Pancreas (tissue), 10 donors: ENCODE measurements around the gene GRIP2. TPM values are rescaled to one million over a fixed set of nuclear protein-coding genes. Genes with fewer than 3 reads are reported as not detected.

Source experiments
- ATAC-seq, 4 donors: fragments of 200-7000 bp; cut with Tn5 transposase; one replicate each; pipeline versions ENCODE4 v1.8.0 to v1.9.1; 2020; ENCODE audit warnings: mild to moderate bottlenecking in 4 of 4, moderate library complexity in 4 of 4
- DNase-seq, 6 donors: peaks; one replicate each; pipeline ENCODE4 v3.0.0-alpha.2; 2020
- FAIRE-seq: peaks from 2 replicates; lab custom pipeline; 2012; peaks lifted over from hg19 to GRCh38; lab: Jason Lieb, UNC
- H3K27ac ChIP-seq, 4 donors: fragments of 200-600 bp; sonication (generic); 1 replicate in 3 of 4; 2 replicates in 1 of 4; pipeline versions ENCODE4 v1.5.0 to v1.8.0; 2020
- H3K27me3 ChIP-seq, 4 donors: fragments of 200-600 bp; one replicate each; pipeline ENCODE4 v1.8.0; 2021
- H3K36me3 ChIP-seq, 3 donors: fragments of 200-600 bp; sonication (generic) in 1 of 3; one replicate each; pipeline versions ENCODE4 v1.5.0 to v1.8.0; 2020 to 2021
- H3K4me1 ChIP-seq, 3 donors: fragments of 200-600 bp; one replicate each; pipeline ENCODE4 v1.8.0; 2021
- H3K4me3 ChIP-seq, 4 donors: fragments of 200-600 bp; sonication (generic) in 2 of 4; one replicate each; pipeline versions ENCODE4 v1.5.0 to v1.8.0; 2020 to 2021
- H3K9me3 ChIP-seq, 4 donors: fragments of 200-600 bp; one replicate each; pipeline ENCODE4 v1.8.0; 2021
- CTCF ChIP-seq, 4 donors: fragments of 200-600 bp; sonication (generic) in 3 of 4; IDR thresholded peaks; one replicate each; pipeline versions ENCODE4 v1.5.0 to v1.8.0; 2021; ENCODE audit warnings: antibody characterized with exemption in 4 of 4
- WGBS, 2 donors: extraction: QIAGEN DNeasy Blood & Tissue Kit; methylation state at CpG; one replicate each; pipeline ENCODE4 v1.1.7; 2013; 5-methylcytosine and 5-hydroxymethylcytosine counted together
- intact Hi-C, 3 donors: fragments of 100-400 bp; cut with DNase I; formaldehyde crosslinking; loops; one replicate each; pipeline versions ENCODE4 v1.11.1 to v1.14.2; 2022
- polyA plus RNA-seq, 2 donors: library from polyadenylated mRNA; stranded (reverse); fragments of 200-250 nt; gene quantifications; one replicate each; pipeline ENCODE4 v1.2.3, GENCODE V29; 2013
- total RNA-seq, 6 donors: library from RNA; stranded (reverse); fragmentation: NEBNext Ultra II Directional in 4 of 6; extraction: Animal tissue kit (Norgen Biotek cat#: 25700) in 4 of 6; gene quantifications; one replicate each; pipeline versions ENCODE4 v1.2.1 to v1.2.4, GENCODE V29; 2021 to 2023
- donor health status: healthy with polysubstance abuse.
- donor health status: DM: no; HTN: no; CAD: no; lungs with moderate emphysema.
- donor health status: DM: no; HTN: no; CAD: no.
- donor health status: control.
- donor health status: control.
- donor health status: Bipolar disorder and iron deficiency.
- donor health status: DM: yes; HTN: yes; CAD: no.
- donor health status: DM: no; HTN: no; CAD: no.
- donor health status: DM: no; HTN: no; CAD: no.
- donor health status: DM: yes; HTN: yes; CAD: no.

Gene GRIP2
- total and polyA plus RNA-seq, 8 donors, result 0.16 to 0.94 (median 0.35) TPM

DNA sequence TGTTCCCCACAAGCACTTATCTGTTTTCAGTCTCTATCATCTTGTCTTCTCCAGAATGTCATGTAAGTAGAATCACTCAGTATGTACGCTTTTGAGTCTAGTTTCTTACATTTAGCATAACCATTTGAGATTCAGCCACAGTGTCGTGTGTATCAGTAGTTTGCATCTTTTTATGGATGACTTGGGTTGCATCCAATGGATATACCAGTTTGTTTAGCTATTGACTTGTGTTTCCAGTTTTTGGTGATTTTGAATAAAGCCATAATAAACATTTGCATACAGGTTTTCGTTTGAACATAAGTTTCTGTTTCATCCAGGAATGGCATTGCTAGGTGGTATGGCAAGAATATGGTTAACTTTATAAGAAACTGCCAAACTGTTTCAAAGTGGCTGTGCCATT lies 12.1 kb downstream of the GRIP2 start:
- TF ChIP-seq CTCF (IDR thresholded peaks at IDR 0.05), result no peak
- no peaks in the 10 kb centered on the region for H3K4me1 ChIP-seq
- H3K27ac ChIP-seq, result no peak overlapping the region
- no peak for ATAC-seq
- no peaks in the 10 kb centered on the region for H3K36me3 ChIP-seq
- H3K27me3 ChIP-seq, result no peaks in the 10 kb centered on the region
- FAIRE-seq, result no peak
- 81 to 83% methylated on average over 3 of the region's 3 CpGs for WGBS, 2 donors
- intact Hi-C loops, result no loop called here
- H3K9me3 ChIP-seq, result no peaks in the 10 kb centered on the region
- no peak overlapping the region for H3K4me3 ChIP-seq
- no peak for DNase-seq

DNA sequence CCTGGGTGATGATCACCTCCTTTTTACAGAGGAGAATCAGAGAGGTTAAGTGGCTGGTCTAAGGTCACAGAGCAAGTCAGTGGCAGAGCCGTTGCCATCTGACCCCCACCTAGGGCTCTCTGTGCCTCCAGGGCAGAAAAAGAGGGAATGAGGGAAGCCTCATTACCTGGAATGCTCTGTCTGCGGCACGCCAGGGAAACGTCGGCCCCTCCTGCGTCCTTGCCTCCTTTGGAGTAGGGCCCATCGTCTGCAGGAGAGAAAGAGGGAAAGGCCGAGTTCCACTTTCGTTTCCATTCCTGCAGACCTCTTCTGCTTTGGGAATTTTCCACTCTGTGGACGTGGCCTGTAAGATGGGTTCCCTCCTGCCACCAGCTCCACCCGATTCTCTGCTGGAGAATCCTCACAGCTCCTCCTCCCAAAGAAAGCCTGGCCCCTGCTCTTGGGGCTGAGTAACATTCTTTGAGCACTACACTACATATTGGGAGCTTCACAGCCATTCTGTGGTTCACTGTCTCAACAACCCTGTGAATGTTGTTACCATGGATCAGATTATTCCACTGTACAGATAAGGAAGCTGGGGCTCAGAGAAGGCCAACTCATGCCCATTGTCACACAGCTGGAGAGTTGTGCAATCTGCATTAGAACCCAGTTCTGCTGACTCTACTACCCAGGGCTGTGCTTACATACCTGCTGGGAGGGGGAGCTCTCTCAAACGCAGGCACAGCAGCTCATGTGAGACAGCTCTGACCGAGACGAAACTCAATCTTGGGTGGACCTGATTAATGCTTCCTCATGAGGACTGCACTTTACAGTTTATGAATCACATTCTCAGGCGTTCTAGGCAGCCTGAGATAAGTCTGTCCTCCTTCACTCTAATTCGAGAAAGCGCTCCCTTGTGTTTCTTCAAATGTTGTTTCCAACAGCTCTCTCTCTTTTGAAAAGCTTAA lies 14.2 kb downstream of the GRIP2 start:
- Histone ChIP-seq H3K27ac (no peak overlapping the region), H3K9me3 (no peaks in the 10 kb centered on the region), H3K36me3 (no peaks in the 10 kb centered on the region), H3K4me3 (no peak overlapping the region), H3K4me1 (no peaks in the 10 kb centered on the region), H3K27me3 (no peaks in the 10 kb centered on the region)
- WGBS, 2 donors, result 72 to 73% methylated on average over 17 of the region's 17 CpGs
- intact Hi-C loops, result no loop called here
- peak in 1 of 6 donors; percentile 22 for DNase-seq
- ATAC-seq, result peak in 1 of 4 donors; percentile 20
- FAIRE-seq, result no peak
- no peak for TF ChIP-seq CTCF (IDR thresholded peaks at IDR 0.05)

DNA sequence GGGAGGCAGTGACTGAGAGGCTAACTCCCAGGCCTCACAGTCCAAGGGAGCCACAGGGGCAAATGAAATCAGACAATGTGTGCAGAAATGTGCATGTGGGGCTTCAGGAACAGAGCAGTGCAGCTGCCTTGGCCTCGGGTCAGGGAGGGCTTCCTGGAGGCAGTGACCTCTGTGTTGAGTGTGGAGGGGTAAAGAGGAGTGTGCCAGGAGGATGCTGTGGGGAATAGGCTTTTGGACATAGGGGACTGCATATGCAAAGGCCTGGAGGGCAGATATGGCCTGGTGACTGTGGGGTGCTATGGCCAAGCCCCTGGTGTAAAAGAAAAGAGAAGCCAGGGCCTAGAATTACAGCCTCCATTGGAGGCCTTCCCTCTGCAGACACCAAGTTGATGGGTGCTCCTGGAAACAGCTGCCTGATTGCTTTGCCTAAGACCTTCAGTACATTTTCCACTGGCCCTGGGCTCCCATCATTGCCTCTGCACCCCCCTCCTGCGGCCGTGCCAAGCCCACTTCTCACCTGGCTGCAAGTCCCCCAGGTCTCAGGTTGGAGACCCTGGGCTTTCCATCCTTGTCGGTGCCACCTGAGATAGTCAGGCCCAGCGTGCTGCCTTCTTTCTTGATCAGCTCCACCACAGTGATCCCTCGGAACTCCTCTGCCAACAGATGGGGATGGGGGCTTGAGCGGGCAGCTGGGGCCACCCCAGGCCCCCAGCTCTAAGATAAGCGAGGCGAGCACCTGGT lies 15.1 kb downstream of the GRIP2 start:
- no peaks in the 10 kb centered on the region for H3K27me3 ChIP-seq
- FAIRE-seq (no peak), DNase-seq (peak in 1 of 6 donors; percentile 37), ATAC-seq (no peak)
- H3K36me3 ChIP-seq, result no peaks in the 10 kb centered on the region
- no peak for TF ChIP-seq CTCF (IDR thresholded peaks at IDR 0.05)
- intact Hi-C loops, result no loop called here
- H3K4me1 ChIP-seq, result no peaks in the 10 kb centered on the region
- no peaks in the 10 kb centered on the region for H3K9me3 ChIP-seq
- 75 to 87% methylated on average over 9 of the region's 9 CpGs for WGBS, 2 donors
- H3K27ac ChIP-seq, result no peak overlapping the region
- no peak overlapping the region for H3K4me3 ChIP-seq

DNA sequence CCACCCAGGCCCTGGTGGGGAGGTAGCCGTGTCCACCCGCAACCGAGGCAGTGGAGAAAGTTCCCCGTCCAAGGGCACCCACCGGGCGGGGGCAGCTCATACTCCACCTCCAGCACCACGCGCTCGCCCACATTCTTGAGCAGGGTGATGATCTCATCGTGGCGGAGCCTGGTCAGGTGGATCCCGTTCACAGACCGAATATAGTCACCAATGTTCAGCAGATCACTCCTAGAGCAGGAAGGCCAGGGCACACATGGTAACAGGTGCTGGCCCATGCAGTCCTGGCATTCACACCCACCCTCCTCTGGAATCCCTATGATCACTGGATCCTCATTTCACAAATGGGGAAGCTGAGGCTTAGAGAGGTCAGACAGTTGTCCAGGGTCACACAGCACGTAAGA lies 15.8 kb downstream of the GRIP2 start:
- ATAC-seq, result no peak

More for the DNA sequence above, 15.8 kb downstream of the GRIP2 start:
- H3K27me3 ChIP-seq, result no peaks in the 10 kb centered on the region
- H3K27ac ChIP-seq, result no peak overlapping the region
- FAIRE-seq, result no peak
- WGBS, 2 donors, result 89 to 90% methylated on average over 14 of the region's 14 CpGs
- peak in 1 of 6 donors; percentile 47 for DNase-seq
- intact Hi-C loops, result no loop called here
- H3K4me1 ChIP-seq, result no peaks in the 10 kb centered on the region
- H3K36me3 ChIP-seq, result no peaks in the 10 kb centered on the region
- H3K4me3 ChIP-seq, result no peak overlapping the region
- TF ChIP-seq CTCF (IDR thresholded peaks at IDR 0.05), result no peak
- no peaks in the 10 kb centered on the region for H3K9me3 ChIP-seq
